Measurements from ENCODE around the gene PLEKHG2. TPM values are rescaled to one million over a fixed set of nuclear protein-coding genes. Genes with fewer than 3 reads are reported as not detected.

The PLEKHG2 gene
- total RNA-seq, 1 experiment from 2014 or later, result 29.0 TPM

- peaks cover 22 to 40% of the 10 kb centered on the region in 2 experiments; a peak in 3 of 4 replicates for H3K36me3 ChIP-seq (ENCODE audit: control insufficient read depth in 1 of 2, insufficient read depth in 2 of 2, low read length in 2 of 2)
Observed at GRCh38 chr19:39362682-39363657, 49.5 kb upstream of the PLEKHG2 start.

More at GRCh38 chr19:39362682-39363657, 49.5 kb upstream of the PLEKHG2 start:
- H3K9me3 ChIP-seq (ENCODE audit: control insufficient read depth in 1 of 2, insufficient read depth in 1 of 2, low read depth in 1 of 2, low read length in 2 of 2), result no peaks in the 10 kb centered on the region
- no TSS peak for BruUV-seq (replicated peaks)
- no peaks in the 10 kb centered on the region; the same call in 1 of the 2 replicates for H4K20me1 ChIP-seq (ENCODE audit: insufficient read depth)
- intact Hi-C loops (cut with micrococcal nuclease), result no loop called here
- RAD21 ChIA-PET (ENCODE audit: low non-redundant PET in 1 of 2, low total read pairs in 2 of 2, uncharacterized antibody in 2 of 2, unreplicated experiment in 2 of 2), result no interaction called here
- no peak overlapping the region for H2AFZ ChIP-seq (ENCODE audit: low read depth, low read length, poor library complexity, severe bottlenecking)
- no peak overlapping the region for H3K4me3 ChIP-seq (replicated peaks in 1 of 2; ENCODE audit: low read depth in 1 of 2, low read length in 2 of 2)
- no peak overlapping the region for H3K27ac ChIP-seq (ENCODE audit: low read depth, low read length)
- H3K9ac ChIP-seq (ENCODE audit: low read length), result no peak overlapping the region
- no peaks in the 10 kb centered on the region for H3K27me3 ChIP-seq (ENCODE audit: insufficient read depth, low read length)
- POLR2A ChIA-PET, result interaction anchor here (0.5 kb wide), 1 partner anchor 21 kb away, joined by 5 read pairs; the partner anchor contains the start of gene SAMD4B
- peaks cover 0 to 11% of the 10 kb centered on the region in 2 experiments; a peak in 2 of 4 replicates for H3K4me1 ChIP-seq (ENCODE audit: control insufficient read depth in 1 of 2, insufficient read depth in 2 of 2, low read length in 2 of 2)
- peaks cover 7% of the 10 kb centered on the region; the same call in 1 of the 2 replicates for H3K79me2 ChIP-seq (ENCODE audit: insufficient read depth, low read length)
- DNase-seq (ENCODE audit: low read depth, low spot score), result no peak
- CTCF ChIA-PET, result interaction anchor here (1.7 kb wide), 1 partner anchor 28 kb away, joined by 3 read pairs; the partner anchor contains the start of genes MED29 and PAF1
- peak overlapping the region; percentile 18 for H3K4me2 ChIP-seq (ENCODE audit: low read length)
- TF ChIP-seq POLR2AphosphoS5 (IDR thresholded peaks at IDR 0.05; ENCODE audit: low read depth, low read length) (no peak), YY1 (IDR thresholded peaks at IDR 0.05; ENCODE audit: extremely low read depth, insufficient replicate concordance, low read depth, low read length) (no peak), MAX (IDR thresholded peaks at IDR 0.05) (no peak), ZBTB33 (IDR thresholded peaks at IDR 0.05; ENCODE audit: extremely low read depth, insufficient replicate concordance, low read length) (no peak), JUND (IDR thresholded peaks at IDR 0.05) (no peak), EZH2 (IDR thresholded peaks at IDR 0.05) (no peak), EZH2phosphoT487 (IDR thresholded peaks at IDR 0.05; ENCODE audit: borderline replicate concordance) (no peak), CBX3 (IDR thresholded peaks at IDR 0.05; ENCODE audit: low read depth) (no peak), EGR1 (IDR thresholded peaks at IDR 0.05; ENCODE audit: low read depth) (no peak), ELF1 (IDR thresholded peaks at IDR 0.05; ENCODE audit: borderline replicate concordance, low read depth) (no peak), ZFX (IDR thresholded peaks at IDR 0.05) (no peak), SP1 (IDR thresholded peaks at IDR 0.05; ENCODE audit: low read depth) (no peak), RAD21 (IDR thresholded peaks at IDR 0.05; ENCODE audit: low read depth) (no peak), ZNF274 (IDR thresholded peaks at IDR 0.05; ENCODE audit: low read depth, low read length) (no peak), SRF (IDR thresholded peaks at IDR 0.05; ENCODE audit: low read depth) (no peak), ATF3 (IDR thresholded peaks at IDR 0.05) (no peak), TCF7L2 (IDR thresholded peaks at IDR 0.05; ENCODE audit: borderline replicate concordance, extremely low read depth, insufficient read depth, insufficient read length) (no peak), POLR2A (IDR thresholded peaks at IDR 0.05; ENCODE audit: borderline replicate concordance, extremely low read depth, insufficient read depth, insufficient read length) (no peak), REST (IDR thresholded peaks at IDR 0.05; ENCODE audit: low read depth) (no peak)
- peak; percentile 25; the same call in 1 of the 2 replicates for ATAC-seq
- no peaks in the 10 kb centered on the region for H3K9me2 ChIP-seq (ENCODE audit: insufficient read depth)
